ENCODE measurements around the gene ENHO.
"Not testable (repeated sequence)": the region's sequence is repeated elsewhere in the genome, so short reads cannot be mapped to it uniquely, and the experiment has no call there.

ENHO gene

GRCh38 chr9:34555002-34555348, 32.2 kb upstream of the ENHO start:
- no peak for DNase-seq

- DNase-seq, result no peak
Observed at GRCh38 chr9:34554211-34555001, 31.6 kb upstream of the ENHO start.

- no peak for DNase-seq
Observed at GRCh38 chr9:34553511-34554021, 30.8 kb upstream of the ENHO start.

- DNase-seq, result no peak
Observed at GRCh38 chr9:34552986-34553385, 30.2 kb upstream of the ENHO start.

- no peak for DNase-seq
Observed at GRCh38 chr9:34552606-34552981, 29.8 kb upstream of the ENHO start.

GRCh38 chr9:34551751-34552605, 29.2 kb upstream of the ENHO start:
- DNase-seq, result no peak

GRCh38 chr9:34550681-34551270, 28.0 kb upstream of the ENHO start:
- DNase-seq, result no peak

GRCh38 chr9:34550016-34550680, 27.4 kb upstream of the ENHO start:
- no peak for DNase-seq

GRCh38 chr9:34549407-34549732, 26.6 kb upstream of the ENHO start:
- no peak for DNase-seq

GRCh38 chr9:34547960-34548611, 25.3 kb upstream of the ENHO start:
- peak; percentile 40 for DNase-seq

GRCh38 chr9:34546834-34547827, 24.3 kb upstream of the ENHO start:
- peak; percentile 16 for DNase-seq

GRCh38 chr9:34546102-34546833, 23.5 kb upstream of the ENHO start:
- DNase-seq, result no peak

GRCh38 chr9:34545497-34545896, 22.7 kb upstream of the ENHO start:
- no peak for DNase-seq

- no peak for DNase-seq
Observed at GRCh38 chr9:34544035-34544434, 21.2 kb upstream of the ENHO start.

- DNase-seq, result no peak
Observed at GRCh38 chr9:34541540-34541939, 18.8 kb upstream of the ENHO start.

- DNase-seq, result no peak
Observed at GRCh38 chr9:34540827-34541226, 18.0 kb upstream of the ENHO start.

GRCh38 chr9:34536685-34537084, 13.9 kb upstream of the ENHO start:
- DNase-seq, result no peak

- not testable (repeated sequence) for DNase-seq
Observed at GRCh38 chr9:34532041-34532440, 9.3 kb upstream of the ENHO start.

- no peak for DNase-seq
Observed at GRCh38 chr9:34526026-34526425, 3.2 kb upstream of the ENHO start.

- DNase-seq, result no peak
Observed at GRCh38 chr9:34524349-34524748, 1.6 kb upstream of the ENHO start.
